ENCODE measurements around the gene MAMDC2. TPM values are rescaled to one million over a fixed set of nuclear protein-coding genes. Genes with fewer than 3 reads are reported as not detected.

MAMDC2 gene
- total and polyA plus RNA-seq, 12 donors, result 0.83 to 15.7 (median 5.0) TPM

DNA sequence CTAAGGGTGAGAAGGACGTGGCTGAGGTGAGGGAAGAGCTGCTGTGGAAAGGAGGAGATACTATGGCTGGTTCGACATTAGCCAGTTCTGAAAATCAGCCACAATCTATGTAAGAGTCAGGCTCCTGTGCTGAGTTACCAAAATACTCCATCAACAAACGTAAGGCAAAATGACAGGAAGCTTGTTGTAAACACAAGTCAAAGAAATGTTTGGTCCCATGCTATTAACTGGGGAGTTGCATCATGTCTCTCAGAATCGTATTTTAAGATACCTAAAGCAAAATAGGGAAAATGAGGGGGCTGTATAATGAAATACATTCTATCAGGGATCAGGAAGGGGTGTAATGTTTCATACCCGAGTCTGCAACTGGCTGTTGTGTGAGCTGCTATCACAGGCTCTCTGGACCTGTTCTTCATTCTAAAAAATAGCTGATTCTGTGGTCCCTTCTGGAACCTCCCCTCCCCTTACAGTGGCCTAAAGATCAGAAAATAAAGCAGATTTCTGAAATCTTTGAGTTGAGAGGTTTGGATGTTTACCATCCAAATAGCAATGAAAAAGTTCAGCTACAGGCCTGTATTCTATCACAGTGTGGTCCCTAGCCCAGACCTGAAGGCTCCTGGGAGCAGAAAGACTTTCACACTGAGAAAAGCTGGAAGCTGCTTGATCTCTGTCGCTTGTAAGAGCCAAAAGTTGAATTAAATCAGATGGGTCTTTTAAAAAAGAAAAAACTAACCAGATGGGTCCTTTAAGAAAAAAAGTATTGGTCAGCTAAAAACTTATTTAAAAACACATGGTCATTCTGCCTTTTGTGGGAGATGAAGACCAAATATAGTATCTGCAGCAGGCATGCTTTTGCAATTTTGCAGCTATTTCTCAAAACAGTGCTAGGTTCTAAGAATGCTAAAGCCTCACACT, 117.3 kb downstream of the MAMDC2 start:
- H3K9me3 ChIP-seq (replicated peaks in 1 of 3), result no peaks in the 10 kb centered on the region
- H3K4me3 ChIP-seq, result no peak overlapping the region
- peaks cover 0 to 4% of the 10 kb centered on the region in 2 donors for H3K4me1 ChIP-seq (replicated peaks in 1 of 2)
- 66 to 76% (median 70%) methylated on average over 6 of the region's 6 CpGs for WGBS, 4 donors
- no peaks in the 10 kb centered on the region for H3K27me3 ChIP-seq
- intact Hi-C loops (cut with DNase I), result no loop called here
- H3K27ac ChIP-seq, result no peak overlapping the region
- DNase-seq, result no peak
- no peaks in the 10 kb centered on the region for H3K36me3 ChIP-seq (replicated peaks in 1 of 2)
- TF ChIP-seq, protein P1, sequence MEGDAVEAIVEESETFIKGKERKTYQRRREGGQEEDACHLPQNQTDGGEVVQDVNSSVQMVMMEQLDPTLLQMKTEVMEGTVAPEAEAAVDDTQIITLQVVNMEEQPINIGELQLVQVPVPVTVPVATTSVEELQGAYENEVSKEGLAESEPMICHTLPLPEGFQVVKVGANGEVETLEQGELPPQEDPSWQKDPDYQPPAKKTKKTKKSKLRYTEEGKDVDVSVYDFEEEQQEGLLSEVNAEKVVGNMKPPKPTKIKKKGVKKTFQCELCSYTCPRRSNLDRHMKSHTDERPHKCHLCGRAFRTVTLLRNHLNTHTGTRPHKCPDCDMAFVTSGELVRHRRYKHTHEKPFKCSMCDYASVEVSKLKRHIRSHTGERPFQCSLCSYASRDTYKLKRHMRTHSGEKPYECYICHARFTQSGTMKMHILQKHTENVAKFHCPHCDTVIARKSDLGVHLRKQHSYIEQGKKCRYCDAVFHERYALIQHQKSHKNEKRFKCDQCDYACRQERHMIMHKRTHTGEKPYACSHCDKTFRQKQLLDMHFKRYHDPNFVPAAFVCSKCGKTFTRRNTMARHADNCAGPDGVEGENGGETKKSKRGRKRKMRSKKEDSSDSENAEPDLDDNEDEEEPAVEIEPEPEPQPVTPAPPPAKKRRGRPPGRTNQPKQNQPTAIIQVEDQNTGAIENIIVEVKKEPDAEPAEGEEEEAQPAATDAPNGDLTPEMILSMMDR (IDR thresholded peaks at IDR 0.05), result no peak
- TF ChIP-seq POLR2A (IDR thresholded peaks at IDR 0.05), result no peak

DNA sequence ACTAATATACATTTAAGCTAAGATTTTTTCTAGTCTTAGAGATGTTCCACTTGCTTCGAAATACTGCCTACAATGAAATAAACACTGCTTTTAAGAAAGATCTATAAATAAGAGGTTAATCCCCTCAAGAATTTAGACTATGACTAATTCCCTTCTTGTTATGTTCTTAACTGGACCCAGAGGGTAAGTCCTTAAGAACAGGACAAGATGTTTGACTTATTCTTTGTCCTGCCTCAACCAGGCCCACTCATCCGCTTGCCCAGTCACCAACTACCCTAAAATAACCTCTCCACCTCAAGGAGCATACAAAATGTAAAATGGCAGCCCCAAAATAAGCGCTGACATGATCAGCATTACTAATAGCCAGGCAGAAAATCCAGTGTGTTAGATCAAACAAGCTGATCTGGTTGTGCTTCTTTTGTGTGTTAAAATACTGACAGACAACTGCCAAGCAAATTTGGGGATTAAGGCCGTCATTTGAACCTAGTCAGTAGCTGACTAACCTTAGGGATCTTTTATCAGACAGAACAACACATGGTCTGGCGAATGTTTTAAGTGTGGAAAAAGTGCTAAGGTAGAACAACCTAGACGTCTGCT, 121.5 kb downstream of the MAMDC2 start:
- intact Hi-C loops (cut with DNase I), result no loop called here
- Histone ChIP-seq H3K27me3 (no peaks in the 10 kb centered on the region), H3K4me1 (replicated peaks in 1 of 2) (peaks cover 0 to 4% of the 10 kb centered on the region in 2 donors), H3K36me3 (replicated peaks in 1 of 2) (no peaks in the 10 kb centered on the region), H3K9me3 (replicated peaks in 1 of 3) (no peaks in the 10 kb centered on the region), H3K4me3 (no peak overlapping the region), H3K27ac (no peak overlapping the region)
- no peak for DNase-seq
- WGBS, 4 donors, result 68 to 76% (median 74%) methylated on average over 6 of the region's 6 CpGs
- no peak for TF ChIP-seq POLR2A (IDR thresholded peaks at IDR 0.05)

DNA sequence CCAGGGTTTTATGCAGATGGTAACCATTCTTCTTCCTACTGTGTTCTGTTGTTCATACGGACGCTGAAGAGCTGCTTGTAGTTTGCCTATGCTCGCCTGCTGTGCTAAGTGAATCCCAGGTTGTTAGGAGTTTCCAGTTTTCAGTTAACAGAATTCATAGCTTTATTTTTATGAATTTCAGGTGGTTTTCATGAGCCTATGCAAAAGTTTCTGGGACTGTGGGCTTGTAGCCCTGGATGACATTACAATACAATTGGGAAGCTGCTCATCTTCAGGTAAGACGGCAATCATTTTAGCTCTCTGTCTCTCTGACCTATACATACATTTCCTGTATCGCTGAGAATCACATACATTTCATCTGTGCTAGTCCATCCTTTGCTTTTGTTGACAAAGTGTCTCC, 124.9 kb downstream of the MAMDC2 start:
- Histone ChIP-seq H3K27me3 (no peaks in the 10 kb centered on the region), H3K4me3 (no peak overlapping the region), H3K36me3 (replicated peaks in 1 of 2) (no peaks in the 10 kb centered on the region), H3K27ac (no peak overlapping the region), H3K4me1 (replicated peaks in 1 of 2) (no peaks in the 10 kb centered on the region), H3K9me3 (replicated peaks in 1 of 3) (no peaks in the 10 kb centered on the region)
- TF ChIP-seq POLR2A (IDR thresholded peaks at IDR 0.05), result no peak
- TF ChIP-seq, protein P1 (IDR thresholded peaks at IDR 0.05), result no peak
- intact Hi-C loops (cut with DNase I), result no loop called here
- WGBS, 4 donors, result 90 to 97% (median 94%) methylated on average over 5 of the region's 5 CpGs
- no peak for DNase-seq

DNA sequence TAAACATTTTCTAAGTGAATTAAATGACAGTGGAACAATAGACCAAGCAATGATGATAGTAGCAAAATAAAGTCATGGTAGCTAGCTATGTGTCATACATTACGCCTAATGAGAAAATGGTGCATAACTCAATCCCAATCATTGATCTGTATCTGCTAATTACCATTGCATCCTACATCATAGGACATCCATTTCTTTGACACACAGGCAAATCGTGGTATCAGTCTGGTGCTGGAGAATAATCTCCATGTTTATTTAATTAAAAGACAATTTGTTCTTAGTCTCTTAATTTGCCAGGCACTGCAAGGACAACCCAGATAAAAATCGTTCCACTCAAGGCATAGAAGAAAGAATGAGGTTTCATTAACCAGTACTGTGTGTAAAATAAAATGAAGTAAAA, 125.6 kb downstream of the MAMDC2 start:
- no peak overlapping the region for H3K4me3 ChIP-seq
- intact Hi-C loops (cut with DNase I), result no loop called here
- H3K36me3 ChIP-seq (replicated peaks in 1 of 2), result no peaks in the 10 kb centered on the region

More for the DNA sequence above, 125.6 kb downstream of the MAMDC2 start:
- Histone ChIP-seq H3K9me3 (replicated peaks in 1 of 3) (no peaks in the 10 kb centered on the region), H3K4me1 (replicated peaks in 1 of 2) (no peaks in the 10 kb centered on the region), H3K27me3 (no peaks in the 10 kb centered on the region), H3K27ac (no peak overlapping the region)
- DNase-seq, result no peak
- 72 to 81% (median 74%) methylated on average over 3 of the region's 3 CpGs for WGBS, 4 donors
- no peak for TF ChIP-seq POLR2A (IDR thresholded peaks at IDR 0.05)
- TF ChIP-seq, protein P1 (IDR thresholded peaks at IDR 0.05), result no peak

All from adrenal gland (tissue), 12 donors.